ENCODE data around the gene SCUBE1.

SCUBE1 gene

DNA sequence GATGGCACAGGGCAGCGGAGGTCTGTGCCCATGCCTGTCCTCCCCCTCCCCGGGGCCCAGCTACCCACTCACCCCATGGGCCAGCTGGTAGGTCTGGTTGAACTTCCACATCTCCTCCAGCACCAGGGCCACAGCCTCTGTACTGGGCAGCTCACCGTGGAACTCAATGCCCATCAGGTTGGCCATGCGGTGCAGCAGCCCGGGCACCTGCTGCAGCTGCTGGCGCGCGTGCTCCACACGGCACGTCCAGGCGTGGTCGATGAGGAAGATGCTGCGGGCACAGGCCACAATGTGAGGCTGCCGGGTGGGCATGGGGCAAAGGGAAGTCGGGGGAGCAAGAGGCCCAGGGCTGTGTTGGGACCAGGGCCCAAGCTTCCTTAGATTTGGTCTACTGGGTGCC lies 162.5 kb downstream of the SCUBE1 start:
- DNase-seq (ENCODE audit: extremely low read depth in 1 of 2, low read depth in 1 of 2): no peak

DNA sequence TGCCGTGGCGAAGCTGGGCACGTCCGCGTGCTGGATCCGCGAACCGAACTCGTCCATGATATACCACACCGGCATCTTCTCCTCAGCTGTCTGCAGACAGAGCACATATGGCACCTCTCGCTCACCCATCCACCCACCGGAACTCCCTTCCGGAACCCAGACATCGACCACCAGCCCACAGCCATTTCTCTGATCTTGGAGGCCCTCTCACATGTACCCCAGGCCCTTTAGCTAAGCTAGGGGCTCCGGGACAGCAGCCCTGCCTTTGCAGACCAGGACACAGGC lies 163.3 kb downstream of the SCUBE1 start:
- DNase-seq (ENCODE audit: extremely low read depth in 1 of 2, low read depth in 1 of 2): no peak

- no peak for DNase-seq (ENCODE audit: extremely low read depth in 1 of 2, low read depth in 1 of 2)
These were observed 163.8 kb downstream of the SCUBE1 start for GRCh38 chr22:43179146-43179910.

DNA sequence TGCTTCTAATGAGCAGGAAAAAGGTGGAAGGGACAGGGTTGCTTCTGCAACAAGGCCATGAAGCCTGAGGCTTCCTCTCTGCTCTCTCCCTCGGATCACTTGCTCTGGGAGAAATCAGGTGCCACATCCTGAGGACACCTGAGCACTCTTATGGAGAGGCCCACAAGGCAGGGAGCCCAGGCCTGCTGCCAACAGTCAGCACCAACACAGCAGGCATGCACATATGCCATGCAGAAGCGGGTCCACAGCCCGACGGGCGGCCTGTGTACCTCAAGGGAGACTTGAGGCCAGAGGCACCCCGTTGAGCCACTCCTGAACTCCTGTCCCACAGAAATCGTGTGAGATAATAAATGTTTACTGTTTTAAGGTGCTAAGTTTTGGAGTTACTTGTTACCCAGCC lies 165.7 kb downstream of the SCUBE1 start:
- DNase-seq (ENCODE audit: extremely low read depth in 1 of 2, low read depth in 1 of 2): no peak

DNA sequence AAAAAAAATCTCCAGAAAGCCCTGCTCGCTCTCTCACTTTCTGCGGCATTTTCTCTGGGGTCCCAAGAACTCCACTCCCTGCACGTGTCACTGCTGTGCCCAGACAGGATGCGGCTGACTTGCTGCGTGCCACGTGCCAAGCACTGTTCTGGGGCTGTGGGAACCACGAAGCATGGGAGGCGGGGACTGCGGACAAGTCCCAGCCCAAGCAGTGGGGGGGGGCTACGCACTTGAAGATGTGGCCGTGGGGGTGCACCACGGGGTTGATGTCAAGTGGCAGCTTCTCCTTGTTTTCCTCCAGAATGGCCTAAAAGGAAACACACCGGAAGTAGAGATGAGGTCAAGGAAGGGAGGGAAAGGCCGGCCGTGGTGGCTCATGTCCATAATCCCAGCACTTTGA lies 167.1 kb downstream of the SCUBE1 start:
- no peak for DNase-seq (ENCODE audit: extremely low read depth in 1 of 2, low read depth in 1 of 2)

DNA sequence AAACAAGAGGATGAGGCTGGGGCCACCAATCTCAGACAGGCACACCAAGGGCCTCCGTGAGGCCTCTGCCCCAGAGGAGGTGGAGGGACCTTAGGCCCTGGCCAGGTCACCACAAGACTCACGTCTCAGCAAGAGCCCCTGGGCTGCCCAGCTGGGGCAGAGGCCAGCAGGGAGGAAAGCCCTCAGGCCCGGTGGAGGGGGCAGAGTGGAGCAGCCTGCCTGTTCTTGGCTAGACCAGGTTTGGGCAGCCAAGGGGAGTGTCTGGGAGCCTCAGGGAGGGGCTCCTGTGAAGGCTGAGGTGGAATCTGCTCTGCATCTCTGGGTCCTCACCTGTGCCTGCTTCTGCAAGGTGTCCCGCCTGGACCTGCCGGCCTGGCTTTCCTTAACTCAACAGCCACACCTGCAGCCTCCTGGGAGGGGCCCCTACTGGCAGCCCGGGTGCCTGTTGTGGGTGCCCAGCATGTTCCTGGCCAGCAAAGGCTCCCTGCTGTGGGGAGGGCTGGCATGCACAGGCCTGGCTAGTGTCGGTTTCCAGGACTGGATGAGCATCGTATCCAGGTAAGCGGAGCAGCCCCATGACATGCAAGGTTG lies 168.1 kb downstream of the SCUBE1 start:
- no peak for DNase-seq (ENCODE audit: extremely low read depth in 1 of 2, low read depth in 1 of 2)

DNA sequence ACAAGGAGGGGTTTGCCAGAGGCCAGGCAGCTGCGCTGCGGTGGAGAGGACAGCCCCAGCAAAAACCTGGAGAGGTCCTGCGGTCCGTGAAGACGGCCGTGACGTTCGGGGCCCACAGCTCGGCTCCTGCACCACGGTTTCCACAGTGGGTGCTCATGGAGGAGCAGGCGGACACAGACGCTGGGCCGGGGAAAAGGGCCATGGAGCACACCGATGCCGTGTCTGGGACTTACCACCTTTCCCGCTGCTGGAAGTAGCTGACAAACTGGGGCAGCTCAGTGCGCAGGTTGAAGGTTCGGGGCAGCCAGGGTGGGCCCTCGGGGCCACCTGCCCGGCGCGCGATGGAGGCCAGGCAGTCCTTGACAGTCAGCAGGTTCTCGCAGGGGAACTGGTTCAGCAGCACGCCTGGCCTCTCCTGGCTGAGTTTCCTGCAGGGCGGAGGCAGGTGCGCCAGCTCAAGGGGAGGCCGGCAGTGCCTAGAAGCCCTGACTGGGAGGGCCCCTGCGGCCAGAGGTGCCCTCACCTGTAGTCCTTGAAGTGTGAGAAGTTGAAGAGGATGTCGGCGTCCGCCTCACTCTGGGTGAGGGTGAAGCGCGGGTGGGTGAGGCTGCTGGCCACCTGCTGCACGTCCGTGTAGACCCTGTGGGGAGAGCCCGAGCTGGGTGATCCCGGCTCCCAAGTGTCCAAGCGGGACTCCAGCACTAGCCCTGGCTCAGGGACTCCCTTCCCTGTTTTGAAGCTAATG lies 169.0 kb downstream of the SCUBE1 start:
- no peak for DNase-seq (ENCODE audit: extremely low read depth in 1 of 2, low read depth in 1 of 2)

GRCh38 chr22:43173566-43173965 lies 169.6 kb downstream of the SCUBE1 start:
- no peak for DNase-seq (ENCODE audit: extremely low read depth in 1 of 2, low read depth in 1 of 2)

- DNase-seq (ENCODE audit: extremely low read depth in 1 of 2, low read depth in 1 of 2): no peak
These were observed 171.0 kb downstream of the SCUBE1 start for GRCh38 chr22:43172191-43172590.

- DNase-seq (ENCODE audit: extremely low read depth in 1 of 2, low read depth in 1 of 2): no peak
These were observed 171.6 kb downstream of the SCUBE1 start for GRCh38 chr22:43171607-43172006.

DNA sequence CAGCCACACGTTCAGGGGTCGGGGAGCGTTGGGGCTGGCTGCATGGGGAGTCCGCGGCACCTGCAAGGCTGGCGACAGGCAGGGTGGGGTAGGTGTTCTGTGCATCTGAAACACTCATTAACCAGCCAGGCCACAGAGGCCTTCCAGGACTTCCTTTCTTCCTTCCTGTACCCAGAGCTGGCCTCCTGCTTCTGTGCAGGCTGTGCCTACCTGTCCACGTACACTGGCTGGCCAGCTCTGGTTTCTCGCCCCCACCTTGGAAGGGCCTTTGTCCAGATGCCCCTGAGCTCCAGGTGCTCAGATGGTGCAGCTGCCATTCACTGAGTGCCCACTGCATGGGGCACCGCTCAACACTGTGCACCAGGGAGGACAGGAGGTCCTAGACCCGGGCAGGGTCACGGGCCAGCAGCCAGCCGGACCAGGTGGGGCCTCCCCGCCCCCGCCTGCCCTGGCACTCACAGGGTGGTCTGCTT lies 172.1 kb downstream of the SCUBE1 start:
- no peak for DNase-seq (ENCODE audit: extremely low read depth in 1 of 2, low read depth in 1 of 2)

DNA sequence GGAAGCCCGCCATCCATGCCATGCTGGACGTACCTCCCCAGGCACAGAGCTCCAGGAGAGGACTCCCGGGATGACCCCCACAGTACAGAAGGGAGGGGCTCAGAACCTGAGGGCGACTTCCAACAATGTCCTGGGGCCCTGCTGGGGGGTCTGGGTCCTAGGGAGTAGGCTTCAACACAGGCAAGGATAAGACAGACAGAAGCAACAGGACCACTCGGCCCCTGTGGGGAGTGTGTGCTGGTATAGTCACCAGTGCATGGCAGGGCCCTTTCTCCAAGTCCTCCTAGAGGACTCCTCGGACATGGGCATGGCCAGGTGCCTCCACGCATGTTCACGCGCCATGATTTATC lies 173.1 kb downstream of the SCUBE1 start:
- no peak for DNase-seq (ENCODE audit: extremely low read depth in 1 of 2, low read depth in 1 of 2)

DNA sequence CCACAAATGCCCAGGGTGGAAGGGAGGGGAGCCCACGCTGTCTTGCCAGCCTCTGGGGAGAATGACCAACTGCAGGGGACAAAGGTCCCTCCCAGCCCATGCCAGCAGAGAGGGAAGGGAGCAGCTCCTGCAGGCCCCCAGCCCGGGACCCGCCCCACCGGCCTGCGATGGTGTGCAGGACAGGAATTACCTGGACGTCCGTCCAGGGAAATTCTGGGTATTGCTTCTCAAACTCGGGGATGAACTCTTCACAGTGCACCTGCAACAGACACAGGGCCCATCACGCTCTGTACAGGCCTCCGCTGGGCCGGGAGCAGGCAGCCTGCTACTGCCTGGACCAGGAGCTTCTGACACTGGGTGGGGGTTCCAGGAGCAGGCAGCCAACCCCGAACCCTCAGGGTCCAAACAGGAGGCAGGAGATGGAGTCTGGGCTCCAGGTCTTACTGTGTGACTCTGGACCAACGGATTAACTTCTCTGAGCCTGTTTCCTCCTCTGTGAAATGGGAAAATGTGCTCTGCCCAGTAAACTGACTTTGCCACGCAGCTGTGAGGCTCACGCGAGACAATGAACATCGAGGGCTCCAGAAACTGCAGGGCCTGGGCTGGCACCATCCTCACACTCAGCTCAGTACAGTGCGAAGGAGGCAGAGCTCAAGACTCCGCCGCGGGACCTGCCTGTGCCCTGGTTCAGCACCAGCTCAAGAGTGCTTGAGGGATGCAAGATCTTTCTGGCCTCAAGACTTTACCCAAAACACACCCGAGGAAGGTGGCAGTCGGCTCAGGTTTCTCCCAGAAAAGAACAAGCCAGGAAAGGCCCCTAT lies 173.7 kb downstream of the SCUBE1 start:
- no peak for DNase-seq (ENCODE audit: extremely low read depth in 1 of 2, low read depth in 1 of 2)

GRCh38 chr22:43168471-43169309 lies 174.5 kb downstream of the SCUBE1 start:
- no peak for DNase-seq (ENCODE audit: extremely low read depth in 1 of 2, low read depth in 1 of 2)

DNA sequence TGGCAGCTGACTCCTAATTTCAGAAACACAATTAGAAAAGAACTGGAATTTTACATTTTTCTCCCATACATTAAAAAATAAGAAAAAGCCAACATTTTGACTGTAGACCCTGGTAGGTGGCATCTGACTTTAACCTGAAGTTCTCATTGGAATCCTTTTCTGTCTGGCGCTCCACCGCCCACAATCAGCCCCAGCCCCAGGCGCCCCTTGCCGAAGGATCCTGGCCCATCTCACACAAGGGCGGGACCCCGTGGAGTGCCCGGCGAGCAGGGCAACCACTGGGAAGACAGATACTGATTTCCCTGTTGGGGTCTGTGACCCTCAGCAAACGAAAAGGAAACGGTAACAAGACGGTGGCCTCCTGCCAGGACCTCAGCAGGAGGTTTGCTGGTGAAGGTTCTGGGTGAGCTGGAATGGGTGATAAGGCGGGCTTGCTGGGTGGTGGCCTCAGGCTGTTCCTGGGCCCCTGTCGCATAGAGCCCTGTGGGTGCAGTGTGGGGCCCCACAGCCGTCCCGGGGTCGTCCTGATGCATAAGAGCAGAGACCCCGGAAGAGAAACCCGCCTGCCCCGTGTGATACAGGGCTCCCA lies 176.1 kb downstream of the SCUBE1 start:
- no peak for DNase-seq (ENCODE audit: extremely low read depth in 1 of 2, low read depth in 1 of 2)

- DNase-seq (ENCODE audit: extremely low read depth in 1 of 2, low read depth in 1 of 2): no peak
These were observed 176.8 kb downstream of the SCUBE1 start for GRCh38 chr22:43166132-43166930.

DNA sequence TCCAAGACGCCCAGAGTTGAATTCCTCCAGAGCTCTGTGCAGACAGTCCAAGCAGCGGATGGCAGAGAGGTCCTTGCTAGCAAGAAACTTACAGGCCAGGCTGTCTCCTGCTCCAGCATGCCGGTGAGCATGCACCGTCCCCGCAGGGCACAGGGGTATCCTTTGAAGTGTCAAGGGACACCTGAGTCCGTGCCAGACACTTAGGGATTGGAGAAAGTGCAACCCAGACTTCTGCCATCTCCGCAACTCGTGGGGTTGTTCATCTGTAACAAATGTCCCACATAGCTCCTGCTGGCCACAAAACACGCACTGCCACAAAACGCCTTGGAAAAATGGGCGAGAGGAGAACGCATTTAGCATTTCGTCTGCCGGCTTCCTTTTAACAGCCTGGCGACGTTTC lies 178.5 kb downstream of the SCUBE1 start:
- no peak for DNase-seq (ENCODE audit: extremely low read depth in 1 of 2, low read depth in 1 of 2)

DNA sequence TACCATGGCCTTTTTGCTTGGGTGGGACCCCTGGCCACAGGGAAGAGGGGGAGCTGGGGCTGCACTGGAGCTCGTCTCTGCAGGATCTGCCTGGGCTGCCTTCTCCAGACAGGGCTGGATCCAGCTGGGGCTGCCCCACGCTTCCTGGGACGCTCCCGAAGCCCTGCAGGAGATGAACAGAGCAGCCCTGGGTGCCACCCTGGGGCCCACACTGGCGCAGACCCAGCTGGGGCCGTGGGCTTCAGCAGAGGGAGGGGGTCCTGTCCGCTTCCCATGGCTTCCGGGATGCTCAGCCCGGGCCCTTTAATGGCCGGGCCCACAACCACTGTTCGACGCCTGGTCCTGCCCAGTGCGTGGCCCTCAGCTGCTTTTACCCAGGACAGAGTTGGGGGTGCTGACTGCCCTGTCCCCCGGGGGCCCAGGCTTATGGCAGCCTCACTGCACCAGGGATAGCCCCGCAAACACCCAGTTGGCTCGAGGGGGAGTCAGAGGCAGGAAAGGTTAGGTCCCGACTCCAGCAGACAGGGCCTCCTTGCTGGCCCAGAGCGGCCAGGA lies 179.9 kb downstream of the SCUBE1 start:
- DNase-seq (ENCODE audit: extremely low read depth in 1 of 2, low read depth in 1 of 2): no peak
